GM23338 (cell line): Measurements from ENCODE around the gene SORCS2. TPM values are rescaled to one million over a fixed set of nuclear protein-coding genes. Genes with fewer than 3 reads are reported as not detected.

ENCODE experiments used
- ATAC-seq: fragments of 200-7000 bp; cut with Tn5 transposase; 3 replicates; pipeline ENCODE4 v1.9.1; 2020
- DNase-seq: peaks from one replicate; pipeline ENCODE4 v3.0.0-alpha.2; 2015; ENCODE audit warnings: low spot score
- H2AFZ ChIP-seq: fragments of 200-600 bp; sonication (generic); 2 replicates; pipeline ENCODE4 v1.8.0; 2016; ENCODE audit warnings: antibody characterized with exemption, mild to moderate bottlenecking, moderate library complexity
- H3F3A ChIP-seq: fragments of 200-600 bp; sonication (generic); replicated peaks from 2 replicates; pipeline ENCODE4 v1.8.0; 2017; ENCODE audit warnings: antibody characterized with exemption, mixed run types, low read depth
- H3K27ac ChIP-seq: fragments of 200-600 bp; sonication (generic); 2 replicates; pipeline ENCODE4 v1.6.1; 2016; ENCODE audit warnings: low read depth
- H3K27me3 ChIP-seq: fragments of 200-600 bp; sonication (generic); 2 replicates; pipeline ENCODE4 v1.8.0; 2016; ENCODE audit warnings: mild to moderate bottlenecking, mixed run types, moderate library complexity; ENCODE audit not compliant: insufficient read depth
- H3K36me3 ChIP-seq: fragments of 200-600 bp; sonication (generic); 2 replicates; pipeline ENCODE4 v1.8.0; 2016; ENCODE audit warnings: mild to moderate bottlenecking; ENCODE audit not compliant: insufficient read depth
- H3K4me1 ChIP-seq: fragments of 200-600 bp; sonication (generic); 2 replicates; pipeline ENCODE4 v1.8.0; 2016; ENCODE audit warnings: mild to moderate bottlenecking, moderate library complexity; ENCODE audit not compliant: insufficient read depth
- H3K4me2 ChIP-seq: fragments of 200-600 bp; sonication (generic); 2 replicates; pipeline ENCODE4 v1.7.1; 2017; ENCODE audit warnings: mixed run types
- H3K4me3 ChIP-seq: fragments of 200-600 bp; sonication (generic); 2 replicates; pipeline ENCODE4 v1.6.1; 2016; ENCODE audit warnings: mixed run types
- H3K79me2 ChIP-seq: fragments of 200-600 bp; sonication (generic); replicated peaks from 2 replicates; pipeline ENCODE4 v1.8.0; 2017; ENCODE audit warnings: mild to moderate bottlenecking; ENCODE audit not compliant: insufficient read depth
- H3K9me2 ChIP-seq: fragments of 200-600 bp; sonication (generic); 2 replicates; pipeline ENCODE4 v1.8.0; 2017; ENCODE audit not compliant: insufficient read depth
- H4K20me1 ChIP-seq: fragments of 200-600 bp; sonication (generic); replicated peaks from 2 replicates; pipeline ENCODE4 v1.8.0; 2017; ENCODE audit warnings: mild to moderate bottlenecking; ENCODE audit not compliant: insufficient read depth
- H3K27ac Mint-ChIP-seq: 2 replicates; pipeline ENCODE4 v1.8.0; 2020; ENCODE audit warnings: inconsistent platforms, mild to moderate bottlenecking, moderate library complexity, mixed read lengths
- H3K27me3 Mint-ChIP-seq: 3 replicates; pipeline ENCODE4 v1.8.0; 2022; ENCODE audit warnings: low read depth, mild to moderate bottlenecking, moderate library complexity, mixed read lengths, inconsistent platforms; ENCODE audit not compliant: insufficient read depth, poor library complexity
- H3K36me3 Mint-ChIP-seq: 3 replicates; pipeline ENCODE4 v1.8.0; 2021; ENCODE audit warnings: low read depth, mild to moderate bottlenecking, inconsistent platforms, moderate library complexity, mixed read lengths
- H3K4me1 Mint-ChIP-seq: 3 replicates; pipeline ENCODE4 v1.8.0; 2020; ENCODE audit warnings: mild to moderate bottlenecking, inconsistent platforms, mixed read lengths
- H3K4me3 Mint-ChIP-seq: 3 replicates; pipeline ENCODE4 v1.8.0; 2021; ENCODE audit warnings: moderate library complexity, mild to moderate bottlenecking, inconsistent platforms, mixed read lengths
- H3K9me3 Mint-ChIP-seq: 3 replicates; pipeline ENCODE4 v1.8.0; 2020; ENCODE audit warnings: moderate library complexity, mild to moderate bottlenecking, inconsistent platforms, mixed read lengths
- CTCF ChIP-seq, 2 experiments: fragments of 200-600 bp in 1 of 2; sonication (generic) in 1 of 2; conservative IDR thresholded peaks; 2 replicates each; pipeline versions ENCODE4 v1.5.1 to v1.6.1; 2016 to 2017; ENCODE audit warnings: antibody characterized with exemption in 2 of 2, low read depth in 2 of 2, mild to moderate bottlenecking in 2 of 2, moderate library complexity in 1 of 2
- EZH2 ChIP-seq: fragments of 200-600 bp; sonication (generic); IDR thresholded peaks from one replicate; pipeline ENCODE4 v1.8.0; 2017; ENCODE audit warnings: antibody characterized with exemption, mild to moderate bottlenecking, low read depth; ENCODE audit not compliant: unreplicated experiment
- JUNB ChIP-seq: IDR thresholded peaks from one replicate; pipeline ENCODE4 v1.6.1; 2016; ENCODE audit warnings: antibody characterized with exemption; ENCODE audit not compliant: unreplicated experiment
- NANOG ChIP-seq: IDR thresholded peaks from 2 replicates; pipeline ENCODE4 v1.6.1; 2016; ENCODE audit warnings: antibody characterized with exemption, borderline replicate concordance
- REST ChIP-seq: IDR thresholded peaks from one replicate; pipeline ENCODE4 v1.6.1; 2018; ENCODE audit warnings: antibody characterized with exemption; ENCODE audit not compliant: unreplicated experiment
- STAT1 ChIP-seq: IDR thresholded peaks from one replicate; pipeline ENCODE4 v1.6.1; 2016; ENCODE audit warnings: antibody characterized with exemption; ENCODE audit not compliant: unreplicated experiment
- ZNF114 ChIP-seq: fragments of 250-450 bp; sonication (Bioruptor Pico); IDR thresholded peaks from 2 replicates; pipeline ENCODE4 v1.5.0; 2020; ENCODE audit warnings: mild to moderate bottlenecking, moderate library complexity
- polyA plus RNA-seq: library from polyadenylated mRNA; unstranded; fragments of >200 nt; fragmentation: Nextera tagmentation; extraction: Ambion mirVana; gene quantifications from 2 replicates; pipeline ENCODE4 v1.2.1, GENCODE V29; 2016
- total RNA-seq: library from RNA; depleted of rRNA; stranded (reverse); fragments of >200 nt; shearing (Covaris generic); gene quantifications from 2 replicates; pipeline ENCODE4 v1.2.3, GENCODE V29; 2014
- TF ChIP-seq, protein P1 (sequence below): IDR thresholded peaks from 2 replicates; pipeline ENCODE4 v1.6.1; 2016; ENCODE audit warnings: antibody characterized with exemption
- TF ChIP-seq, protein P2 (sequence below): fragments of 250-450 bp; sonication (Bioruptor Pico); IDR thresholded peaks from 2 replicates; pipeline ENCODE4 v1.5.0; 2020; ENCODE audit warnings: mild to moderate bottlenecking, moderate library complexity

SORCS2 gene
- total and polyA plus RNA-seq, 2 experiments from 2014 or later, result 0.47 to 2.4 TPM

- Histone ChIP-seq H3K27me3 (no peaks in the 10 kb centered on the region), H2AFZ (no peak overlapping the region), H4K20me1 (no peaks in the 10 kb centered on the region), H3K27ac (no peak overlapping the region), H3K79me2 (no peaks in the 10 kb centered on the region), H3K9me2 (no peaks in the 10 kb centered on the region), H3K4me3 (no peak overlapping the region), H3K36me3 (no peaks in the 10 kb centered on the region), H3F3A (no peaks in the 10 kb centered on the region), H3K4me2 (no peak overlapping the region), H3K4me1 (no peaks in the 10 kb centered on the region)
- Mint-ChIP-seq H3K4me1 (no peaks in the 10 kb centered on the region; the same call in 1 of the 3 replicates), H3K27ac (no peak overlapping the region), H3K4me3 (no peak overlapping the region), H3K9me3 (no peaks in the 10 kb centered on the region), H3K27me3 (no peaks in the 10 kb centered on the region), H3K36me3 (no peaks in the 10 kb centered on the region)
- ATAC-seq (no peak), DNase-seq (no peak)
- TF ChIP-seq ZNF114 (CRISPR knock-in tag) (no peak), NANOG (no peak), JUNB (no peak), CTCF (conservative IDR thresholded peaks at IDR 0.05; ENCODE audit: low read depth in 2 of 2) (no peak)
- TF ChIP-seq, protein P1, sequence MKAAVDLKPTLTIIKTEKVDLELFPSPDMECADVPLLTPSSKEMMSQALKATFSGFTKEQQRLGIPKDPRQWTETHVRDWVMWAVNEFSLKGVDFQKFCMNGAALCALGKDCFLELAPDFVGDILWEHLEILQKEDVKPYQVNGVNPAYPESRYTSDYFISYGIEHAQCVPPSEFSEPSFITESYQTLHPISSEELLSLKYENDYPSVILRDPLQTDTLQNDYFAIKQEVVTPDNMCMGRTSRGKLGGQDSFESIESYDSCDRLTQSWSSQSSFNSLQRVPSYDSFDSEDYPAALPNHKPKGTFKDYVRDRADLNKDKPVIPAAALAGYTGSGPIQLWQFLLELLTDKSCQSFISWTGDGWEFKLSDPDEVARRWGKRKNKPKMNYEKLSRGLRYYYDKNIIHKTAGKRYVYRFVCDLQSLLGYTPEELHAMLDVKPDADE, result no peak
These were observed 517.1 kb downstream of the SORCS2 start for GRCh38 chr4:7709431-7709830.

GRCh38 chr4:7710126-7710525, 517.8 kb downstream of the SORCS2 start:
- no peak overlapping the region for H3K4me2 ChIP-seq
- DNase-seq (no peak), ATAC-seq (no peak)
- H3K27ac ChIP-seq, result no peak overlapping the region
- H3F3A ChIP-seq, result no peaks in the 10 kb centered on the region
- Mint-ChIP-seq H3K9me3 (no peaks in the 10 kb centered on the region), H3K4me3 (no peak overlapping the region), H3K36me3 (no peaks in the 10 kb centered on the region), H3K27ac (no peak overlapping the region), H3K27me3 (peaks cover 3% of the 10 kb centered on the region), H3K4me1 (no peaks in the 10 kb centered on the region; the same call in 1 of the 3 replicates)
- no peaks in the 10 kb centered on the region for H3K9me2 ChIP-seq
- H3K36me3 ChIP-seq, result no peaks in the 10 kb centered on the region
- H3K4me1 ChIP-seq, result no peaks in the 10 kb centered on the region
- H3K27me3 ChIP-seq, result no peaks in the 10 kb centered on the region
- H2AFZ ChIP-seq, result no peak overlapping the region
- H3K4me3 ChIP-seq, result no peak overlapping the region
- no peaks in the 10 kb centered on the region for H3K79me2 ChIP-seq
- H4K20me1 ChIP-seq, result no peaks in the 10 kb centered on the region
- no peak for TF ChIP-seq STAT1
- TF ChIP-seq, protein P2, sequence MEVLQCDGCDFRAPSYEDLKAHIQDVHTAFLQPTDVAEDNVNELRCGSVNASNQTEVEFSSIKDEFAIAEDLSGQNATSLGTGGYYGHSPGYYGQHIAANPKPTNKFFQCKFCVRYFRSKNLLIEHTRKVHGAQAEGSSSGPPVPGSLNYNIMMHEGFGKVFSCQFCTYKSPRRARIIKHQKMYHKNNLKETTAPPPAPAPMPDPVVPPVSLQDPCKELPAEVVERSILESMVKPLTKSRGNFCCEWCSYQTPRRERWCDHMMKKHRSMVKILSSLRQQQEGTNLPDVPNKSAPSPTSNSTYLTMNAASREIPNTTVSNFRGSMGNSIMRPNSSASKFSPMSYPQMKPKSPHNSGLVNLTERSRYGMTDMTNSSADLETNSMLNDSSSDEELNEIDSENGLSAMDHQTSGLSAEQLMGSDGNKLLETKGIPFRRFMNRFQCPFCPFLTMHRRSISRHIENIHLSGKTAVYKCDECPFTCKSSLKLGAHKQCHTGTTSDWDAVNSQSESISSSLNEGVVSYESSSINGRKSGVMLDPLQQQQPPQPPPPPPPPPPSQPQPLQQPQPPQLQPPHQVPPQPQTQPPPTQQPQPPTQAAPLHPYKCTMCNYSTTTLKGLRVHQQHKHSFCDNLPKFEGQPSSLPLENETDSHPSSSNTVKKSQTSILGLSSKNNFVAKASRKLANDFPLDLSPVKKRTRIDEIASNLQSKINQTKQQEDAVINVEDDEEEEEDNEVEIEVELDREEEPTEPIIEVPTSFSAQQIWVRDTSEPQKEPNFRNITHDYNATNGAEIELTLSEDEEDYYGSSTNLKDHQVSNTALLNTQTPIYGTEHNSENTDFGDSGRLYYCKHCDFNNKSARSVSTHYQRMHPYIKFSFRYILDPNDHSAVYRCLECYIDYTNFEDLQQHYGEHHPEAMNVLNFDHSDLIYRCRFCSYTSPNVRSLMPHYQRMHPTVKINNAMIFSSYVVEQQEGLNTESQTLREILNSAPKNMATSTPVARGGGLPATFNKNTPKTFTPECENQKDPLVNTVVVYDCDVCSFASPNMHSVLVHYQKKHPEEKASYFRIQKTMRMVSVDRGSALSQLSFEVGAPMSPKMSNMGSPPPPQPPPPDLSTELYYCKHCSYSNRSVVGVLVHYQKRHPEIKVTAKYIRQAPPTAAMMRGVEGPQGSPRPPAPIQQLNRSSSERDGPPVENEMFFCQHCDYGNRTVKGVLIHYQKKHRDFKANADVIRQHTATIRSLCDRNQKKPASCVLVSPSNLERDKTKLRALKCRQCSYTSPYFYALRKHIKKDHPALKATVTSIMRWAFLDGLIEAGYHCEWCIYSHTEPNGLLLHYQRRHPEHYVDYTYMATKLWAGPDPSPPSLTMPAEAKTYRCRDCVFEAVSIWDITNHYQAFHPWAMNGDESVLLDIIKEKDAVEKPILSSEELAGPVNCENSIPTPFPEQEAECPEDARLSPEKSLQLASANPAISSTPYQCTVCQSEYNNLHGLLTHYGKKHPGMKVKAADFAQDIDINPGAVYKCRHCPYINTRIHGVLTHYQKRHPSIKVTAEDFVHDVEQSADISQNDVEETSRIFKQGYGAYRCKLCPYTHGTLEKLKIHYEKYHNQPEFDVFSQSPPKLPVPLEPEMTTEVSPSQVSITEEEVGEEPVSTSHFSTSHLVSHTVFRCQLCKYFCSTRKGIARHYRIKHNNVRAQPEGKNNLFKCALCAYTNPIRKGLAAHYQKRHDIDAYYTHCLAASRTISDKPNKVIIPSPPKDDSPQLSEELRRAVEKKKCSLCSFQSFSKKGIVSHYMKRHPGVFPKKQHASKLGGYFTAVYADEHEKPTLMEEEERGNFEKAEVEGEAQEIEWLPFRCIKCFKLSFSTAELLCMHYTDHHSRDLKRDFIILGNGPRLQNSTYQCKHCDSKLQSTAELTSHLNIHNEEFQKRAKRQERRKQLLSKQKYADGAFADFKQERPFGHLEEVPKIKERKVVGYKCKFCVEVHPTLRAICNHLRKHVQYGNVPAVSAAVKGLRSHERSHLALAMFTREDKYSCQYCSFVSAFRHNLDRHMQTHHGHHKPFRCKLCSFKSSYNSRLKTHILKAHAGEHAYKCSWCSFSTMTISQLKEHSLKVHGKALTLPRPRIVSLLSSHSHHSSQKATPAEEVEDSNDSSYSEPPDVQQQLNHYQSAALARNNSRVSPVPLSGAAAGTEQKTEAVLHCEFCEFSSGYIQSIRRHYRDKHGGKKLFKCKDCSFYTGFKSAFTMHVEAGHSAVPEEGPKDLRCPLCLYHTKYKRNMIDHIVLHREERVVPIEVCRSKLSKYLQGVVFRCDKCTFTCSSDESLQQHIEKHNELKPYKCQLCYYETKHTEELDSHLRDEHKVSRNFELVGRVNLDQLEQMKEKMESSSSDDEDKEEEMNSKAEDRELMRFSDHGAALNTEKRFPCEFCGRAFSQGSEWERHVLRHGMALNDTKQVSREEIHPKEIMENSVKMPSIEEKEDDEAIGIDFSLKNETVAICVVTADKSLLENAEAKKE (CRISPR knock-in tag), result no peak
- no peak for TF ChIP-seq REST
- no peak for TF ChIP-seq NANOG
- no peak for TF ChIP-seq ZNF114 (CRISPR knock-in tag)
- TF ChIP-seq EZH2, result no peak
